Measurements from ENCODE around the gene CTU2.

DNA sequence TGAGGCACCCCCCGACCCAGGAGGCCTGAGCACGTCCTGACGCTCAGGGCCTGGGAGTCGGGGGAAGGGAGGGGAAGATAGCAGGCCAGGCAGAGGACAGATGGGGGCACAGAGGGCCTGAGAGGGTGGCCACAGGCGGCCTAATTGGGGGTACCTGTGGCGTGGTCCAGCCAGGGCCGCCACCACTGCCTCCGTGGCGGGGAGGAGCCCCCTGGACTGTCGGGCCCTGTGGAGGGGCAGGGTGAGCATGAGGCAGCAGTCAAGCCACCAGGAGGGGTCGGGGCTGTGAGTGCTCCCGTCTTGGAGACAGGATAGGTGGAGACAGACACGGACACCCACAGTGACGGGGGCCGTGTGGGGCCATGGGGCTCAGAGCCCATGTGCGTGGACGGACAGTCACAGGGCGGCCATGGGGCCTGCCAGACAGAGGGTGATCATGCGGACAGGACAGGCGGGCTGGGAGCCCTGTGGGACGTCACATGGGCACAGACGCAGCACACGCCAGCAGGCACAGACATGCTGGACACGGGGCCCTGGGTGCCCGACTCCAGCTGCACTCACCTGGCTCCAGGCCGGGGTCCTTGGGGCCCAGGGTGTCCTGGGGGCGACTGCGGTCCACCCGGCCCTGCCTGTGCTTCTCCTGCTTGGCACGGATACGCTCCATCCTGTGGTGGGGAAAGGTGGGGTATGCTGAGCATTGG is 18.7 kb downstream of the CTU2 start:
- no peak for TF ChIP-seq GABPA (IDR thresholded peaks at IDR 0.05; ENCODE audit: low read depth)
- TF ChIP-seq SPI1 (IDR thresholded peaks at IDR 0.05; ENCODE audit: borderline replicate concordance, low read depth) = no peak
- no peak for TF ChIP-seq POLR2AphosphoS5 (IDR thresholded peaks at IDR 0.05; ENCODE audit: low read depth)

Measured in HL-60 (cell line).